Caco-2 (cell line): ENCODE measurements around the gene MYH14. TPM values are rescaled to one million over a fixed set of nuclear protein-coding genes. Genes with fewer than 3 reads are reported as not detected.

Source experiments
- BruUV-seq: library from RNA; stranded (reverse); fragments of 400-500 nt; replicated peaks from 2 replicates; lab custom pipeline; 2021; lab: Mats Ljungman, UMichigan
- CTCF ChIA-PET: fragments of 300-600 bp; sonication (Branson Sonifier 250); formaldehyde crosslinking; loops from one replicate; lab custom pipeline; 2022; ENCODE audit warnings: antibody characterized with exemption; lab: Charles Lee
- POLR2A ChIA-PET: fragments of 300-600 bp; sonication (Branson Sonifier 250); formaldehyde crosslinking; loops from one replicate; lab custom pipeline; 2022; ENCODE audit warnings: antibody characterized with exemption; lab: Charles Lee
- DNase-seq, 2 experiments: peaks; one replicate each; pipeline versions ENCODE4 v3.0.0 to v3.0.0-alpha.2; 2020 to 2022
- H3K27me3 ChIP-seq: replicated peaks from 2 replicates; pipeline ENCODE4 v1.6.0; 2011; ENCODE audit warnings: low read length; ENCODE audit not compliant: control insufficient read depth, insufficient read depth
- H3K36me3 ChIP-seq: 2 replicates; pipeline ENCODE4 v1.5.1; 2011; ENCODE audit warnings: low read length; ENCODE audit not compliant: control insufficient read depth, insufficient read depth
- H3K4me1 ChIP-seq: fragments of 250-450 bp; sonication (Bioruptor Pico); 2 replicates; pipeline ENCODE4 v1.5.1; 2020; ENCODE audit warnings: mild to moderate bottlenecking
- H3K4me3 ChIP-seq: 2 replicates; pipeline ENCODE4 v1.5.1; 2011; ENCODE audit warnings: low read depth, mild to moderate bottlenecking, control low read depth, low read length
- H3K9me3 ChIP-seq: fragments of 250-450 bp; sonication (Bioruptor Pico); 2 replicates; pipeline ENCODE4 v1.5.1; 2020; ENCODE audit warnings: mild to moderate bottlenecking, moderate library complexity
- H3K27ac Mint-ChIP-seq: one replicate; pipeline ENCODE4 v1.8.0; 2022; ENCODE audit warnings: mixed read lengths; ENCODE audit not compliant: unreplicated experiment
- H3K27me3 Mint-ChIP-seq: one replicate; pipeline ENCODE4 v1.8.0; 2022; ENCODE audit warnings: mixed read lengths; ENCODE audit not compliant: insufficient read depth, unreplicated experiment
- H3K36me3 Mint-ChIP-seq: one replicate; pipeline ENCODE4 v1.8.0; 2022; ENCODE audit warnings: mild to moderate bottlenecking, mixed read lengths; ENCODE audit not compliant: insufficient read depth, unreplicated experiment
- H3K4me1 Mint-ChIP-seq: one replicate; pipeline ENCODE4 v1.8.0; 2022; ENCODE audit warnings: low read depth, mixed read lengths; ENCODE audit not compliant: unreplicated experiment
- H3K4me3 Mint-ChIP-seq: one replicate; pipeline ENCODE4 v1.8.0; 2022; ENCODE audit warnings: mild to moderate bottlenecking, moderate library complexity, mixed read lengths; ENCODE audit not compliant: unreplicated experiment
- H3K9me3 Mint-ChIP-seq: one replicate; pipeline ENCODE4 v1.8.0; 2022; ENCODE audit warnings: mixed read lengths; ENCODE audit not compliant: unreplicated experiment
- CTCF ChIP-seq, 2 experiments: fragments of 200-600 bp in 1 of 2; IDR thresholded peaks; 1 replicate in 1 of 2; 2 replicates in 1 of 2; pipeline versions ENCODE4 v1.5.1 to v1.8.0; 2011 to 2022; ENCODE audit warnings: antibody characterized with exemption in 1 of 2, control low read depth in 1 of 2, inconsistent platforms in 1 of 2, low read depth in 1 of 2, low read length in 1 of 2, mild to moderate bottlenecking in 1 of 2, moderate library complexity in 1 of 2; ENCODE audit not compliant: insufficient read depth in 1 of 2, severe bottlenecking in 1 of 2, unreplicated experiment in 1 of 2
- intact Hi-C: fragments of 100-400 bp; cut with micrococcal nuclease; formaldehyde crosslinking; loops from one replicate; pipeline ENCODE4 v1.10.0; 2022; ENCODE audit not compliant: unreplicated experiment
- total RNA-seq: library from RNA; stranded (reverse); gene quantifications from 2 replicates; pipeline ENCODE4 v1.2.3, GENCODE V29; 2022

The MYH14 gene
- total RNA-seq, 1 experiment from 2014 or later: 89.8 TPM

- no peak for DNase-seq
- Mint-ChIP-seq H3K4me1 (no peaks in the 10 kb centered on the region), H3K9me3 (peaks cover 9% of the 10 kb centered on the region), H3K27ac (no peak overlapping the region), H3K27me3 (peaks cover 22% of the 10 kb centered on the region), H3K36me3 (no peaks in the 10 kb centered on the region), H3K4me3 (no peak overlapping the region)
- Histone ChIP-seq H3K36me3 (no peaks in the 10 kb centered on the region), H3K9me3 (no peaks in the 10 kb centered on the region), H3K4me1 (no peaks in the 10 kb centered on the region), H3K27me3 (no peaks in the 10 kb centered on the region; the same call in 1 of the 2 replicates), H3K4me3 (no peak overlapping the region)
- intact Hi-C loops: no loop called here
- TF ChIP-seq CTCF (IDR thresholded peaks at IDR 0.05; ENCODE audit: insufficient read depth in 1 of 2, low read depth in 1 of 2, low read length in 1 of 2, severe bottlenecking in 1 of 2, unreplicated experiment in 1 of 2): no peak
- CTCF ChIA-PET: no interaction called here
- POLR2A ChIA-PET: no interaction called here
- BruUV-seq: no TSS peak
These were observed 44.8 kb upstream of the MYH14 start for GRCh38 chr19:50158577-50158976.

- Mint-ChIP-seq H3K27me3 (peaks cover 21% of the 10 kb centered on the region), H3K4me1 (no peaks in the 10 kb centered on the region), H3K27ac (no peak overlapping the region), H3K36me3 (no peaks in the 10 kb centered on the region), H3K4me3 (no peak overlapping the region), H3K9me3 (peaks cover 9% of the 10 kb centered on the region)
- Histone ChIP-seq H3K36me3 (no peaks in the 10 kb centered on the region), H3K4me1 (no peaks in the 10 kb centered on the region), H3K9me3 (no peaks in the 10 kb centered on the region), H3K4me3 (no peak overlapping the region), H3K27me3 (no peaks in the 10 kb centered on the region; the same call in 1 of the 2 replicates)
- ChIA-PET CTCF (no interaction called here), POLR2A (no interaction called here)
- no TSS peak for BruUV-seq
- intact Hi-C loops: no loop called here
- DNase-seq: no peak
- no peak for TF ChIP-seq CTCF (IDR thresholded peaks at IDR 0.05; ENCODE audit: insufficient read depth in 1 of 2, low read depth in 1 of 2, low read length in 1 of 2, severe bottlenecking in 1 of 2, unreplicated experiment in 1 of 2)
These were observed 44.3 kb upstream of the MYH14 start for GRCh38 chr19:50159078-50159477.

- no peak for DNase-seq
- intact Hi-C loops: no loop called here
- Mint-ChIP-seq H3K9me3 (no peaks in the 10 kb centered on the region), H3K4me1 (peaks cover 5% of the 10 kb centered on the region), H3K27me3 (peaks cover 8% of the 10 kb centered on the region), H3K36me3 (no peaks in the 10 kb centered on the region), H3K27ac (no peak within 1 kb of the TSS), H3K4me3 (no peak within 1 kb of the TSS)
- BruUV-seq: no TSS peak
- ChIA-PET CTCF (no interaction called here), POLR2A (no interaction called here)
- Histone ChIP-seq H3K4me3 (no peak within 1 kb of the TSS), H3K9me3 (no peaks in the 10 kb centered on the region), H3K4me1 (no peaks in the 10 kb centered on the region), H3K36me3 (no peaks in the 10 kb centered on the region), H3K27me3 (no peaks in the 10 kb centered on the region; the same call in 1 of the 2 replicates)
- no peak for TF ChIP-seq CTCF (IDR thresholded peaks at IDR 0.05; ENCODE audit: insufficient read depth in 1 of 2, low read depth in 1 of 2, low read length in 1 of 2, severe bottlenecking in 1 of 2, unreplicated experiment in 1 of 2)
These were observed 40.4 kb upstream of the MYH14 start, which contains the start of gene IZUMO2 for GRCh38 chr19:50162988-50163387. Gene IZUMO2, minus strand, starts transcription at chr19:50163281. Its CDS starts 87 bp downstream, at chr19:50163194.
